A549 (cell line): ENCODE measurements around the gene KRT36. TPM values are rescaled to one million over a fixed set of nuclear protein-coding genes. Genes with fewer than 3 reads are reported as not detected.

Experiments
- ATAC-seq, 2 experiments: fragments of 200-7000 bp in 1 of 2; fragments of >200 bp in 1 of 2; cut with Nextera tagmentation in 1 of 2; cut with Tn5 transposase in 1 of 2; 3 replicates each; pipeline versions ENCODE4 v1.8.0 to v1.9.1; 2018 to 2020; ENCODE audit warnings: mild to moderate bottlenecking in 1 of 2, moderate library complexity in 1 of 2
- CTCF ChIA-PET: fragments of 300-600 bp; sonication (Branson Sonifier 250); formaldehyde crosslinking; extraction: SDS; loops from one replicate; lab custom pipeline; 2021; ENCODE audit warnings: antibody characterized with exemption, inconsistent platforms; lab: Yijun Ruan, JAX
- POLR2A ChIA-PET: fragments of 350-600 bp; formaldehyde crosslinking; extraction: SDS; loops from one replicate; lab custom pipeline; 2021; ENCODE audit warnings: antibody characterized with exemption, inconsistent platforms; lab: Yijun Ruan, JAX
- DNase-seq, 2 experiments: peaks; one replicate each; pipeline versions ENCODE4 v3.0.0 to v3.0.0-alpha.2; 2011 to 2016; ENCODE audit warnings: low read depth in 1 of 2, low spot score in 1 of 2
- FAIRE-seq: peaks from 2 replicates; lab custom pipeline; 2011; peaks lifted over from hg19 to GRCh38; lab: Jason Lieb, UNC
- H3K27ac ChIP-seq, 2 experiments: fragments of >200 bp; sonication (Bioruptor Twin); formaldehyde crosslinking; 3 replicates each; pipeline ENCODE4 v1.5.1; 2016 to 2017
- H3K4me1 ChIP-seq: fragments of >200 bp; sonication (Bioruptor Twin); formaldehyde crosslinking; 3 replicates; pipeline ENCODE4 v1.6.1; 2016
- H3K4me2 ChIP-seq: fragments of >200 bp; sonication (Bioruptor Twin); formaldehyde crosslinking; 3 replicates; pipeline ENCODE4 v1.6.1; 2016
- H3K4me3 ChIP-seq: fragments of >200 bp; sonication (Bioruptor Twin); formaldehyde crosslinking; 3 replicates; pipeline ENCODE4 v1.5.1; 2016
- H3K9me3 ChIP-seq: fragments of >200 bp; sonication (Bioruptor Twin); formaldehyde crosslinking; 3 replicates; pipeline ENCODE4 v1.6.1; 2016
- BHLHE40 ChIP-seq: IDR thresholded peaks from 2 replicates; pipeline ENCODE4 v1.6.1; 2012; ENCODE audit warnings: low read depth, low read length, inconsistent platforms
- CBX8 ChIP-seq: fragments of 200-600 bp; sonication (generic); IDR thresholded peaks from 2 replicates; pipeline ENCODE4 v1.6.1; 2016
- CEBPB ChIP-seq, 2 experiments: fragments of >200 bp in 1 of 2; sonication (Bioruptor Twin) in 1 of 2; formaldehyde crosslinking in 1 of 2; IDR thresholded peaks; 2 replicates each; pipeline ENCODE4 v1.6.1; 2012 to 2016
- EHF ChIP-seq: fragments of 250-450 bp; sonication (Bioruptor Pico); IDR thresholded peaks from 2 replicates; pipeline ENCODE4 v1.5.0; 2020; ENCODE audit warnings: mild to moderate bottlenecking
- EHMT2 ChIP-seq: fragments of 200-600 bp; sonication (generic); IDR thresholded peaks from 2 replicates; pipeline ENCODE4 v1.6.1; 2016; ENCODE audit warnings: antibody characterized with exemption, low read depth, mild to moderate bottlenecking, moderate library complexity
- EP300 ChIP-seq, 2 experiments: fragments of >200 bp; sonication (Bioruptor Twin); formaldehyde crosslinking; IDR thresholded peaks; 2 replicates in 1 of 2; 3 replicates in 1 of 2; pipeline ENCODE4 v1.6.1; 2016 to 2017
- FOSB ChIP-seq: fragments of 250-450 bp; sonication (Bioruptor Pico); IDR thresholded peaks from 2 replicates; pipeline ENCODE4 v1.5.0; 2020; ENCODE audit warnings: mild to moderate bottlenecking, moderate library complexity
- FOSL2 ChIP-seq, 2 experiments: fragments of 450-650 bp in 1 of 2; fragments of >200 bp in 1 of 2; sonication (Bioruptor Twin) in 1 of 2; formaldehyde crosslinking; IDR thresholded peaks; 2 replicates each; pipeline versions ENCODE4 v1.5.0 to v1.6.1; 2016 to 2020; ENCODE audit warnings: mild to moderate bottlenecking in 1 of 2, moderate library complexity in 1 of 2
- HMGXB4 ChIP-seq: fragments of 250-450 bp; sonication (Bioruptor Pico); IDR thresholded peaks from 2 replicates; pipeline ENCODE4 v1.5.0; 2021; ENCODE audit warnings: mild to moderate bottlenecking, moderate library complexity, borderline replicate concordance
- HOXB13 ChIP-seq: fragments of 250-450 bp; sonication (Bioruptor Pico); IDR thresholded peaks from 2 replicates; pipeline ENCODE4 v1.5.0; 2020; ENCODE audit warnings: low read depth, mild to moderate bottlenecking, moderate library complexity
- JUNB ChIP-seq: fragments of >200 bp; sonication (Bioruptor Twin); formaldehyde crosslinking; IDR thresholded peaks from 2 replicates; pipeline ENCODE4 v1.6.1; 2016
- KDM1A ChIP-seq: fragments of 200-600 bp; sonication (generic); IDR thresholded peaks from 2 replicates; pipeline ENCODE4 v1.6.1; 2016; ENCODE audit warnings: low read depth, mild to moderate bottlenecking
- NPAS2 ChIP-seq: fragments of 250-450 bp; sonication (Bioruptor Pico); IDR thresholded peaks from 2 replicates; pipeline ENCODE4 v1.8.0; 2022; ENCODE audit warnings: mild to moderate bottlenecking, moderate library complexity, borderline replicate concordance
- RNF2 ChIP-seq: fragments of 200-600 bp; sonication (generic); IDR thresholded peaks from 2 replicates; pipeline ENCODE4 v1.6.1; 2016; ENCODE audit warnings: low read depth, mild to moderate bottlenecking, antibody characterized with exemption, moderate library complexity, borderline replicate concordance
- SREBF2 ChIP-seq: fragments of 450-650 bp; IDR thresholded peaks from 2 replicates; pipeline ENCODE4 v1.6.1; 2014; ENCODE audit warnings: mild to moderate bottlenecking, moderate library complexity
- TP53 ChIP-seq: fragments of 250-450 bp; sonication (Bioruptor Pico); IDR thresholded peaks from 2 replicates; pipeline ENCODE4 v1.5.0; 2021; ENCODE audit warnings: mild to moderate bottlenecking, moderate library complexity
- ZC3H11A ChIP-seq: fragments of 450-650 bp; IDR thresholded peaks from 2 replicates; pipeline ENCODE4 v1.6.1; 2014; ENCODE audit warnings: antibody characterized with exemption, mild to moderate bottlenecking
- WGBS: methylation state at CpG from one replicate; pipeline ENCODE4 v1.1.6; 2017; ENCODE audit errors: missing lambda C conversion rate; 5-methylcytosine and 5-hydroxymethylcytosine counted together
- polyA plus RNA-seq, 4 experiments: library from polyadenylated mRNA; depleted of rRNA in 3 of 4; stranded (reverse); fragments of >200 nt; fragmentation: RNase III in 1 of 4; extraction: RNeasy Plus Mini Kit Qiagen cat#74134 plus additional on column Dnase treatment in 1 of 4; gene quantifications; 2 replicates in 3 of 4; 3 replicates in 1 of 4; pipeline ENCODE4 v1.2.3, GENCODE V29; 2011 to 2017

Gene KRT36
- polyA plus RNA-seq, 2 of the 4 experiments (the other 2 are of a cell fraction) = not detected

- WGBS = 46% methylated on average over 1 of the region's 1 CpG
- DNase-seq = no peak
- no peak overlapping the region for H3K4me2 ChIP-seq
- TF ChIP-seq EHMT2 = no peak
- TF ChIP-seq CBX8 = no peak
- no peak for TF ChIP-seq HOXB13
- no peak for TF ChIP-seq BHLHE40
- TF ChIP-seq KDM1A = no peak
- TF ChIP-seq JUNB = no peak
- TF ChIP-seq SREBF2 = no peak
- TF ChIP-seq, all 56 proteins: peak for 0
- ATAC-seq = no peak
- H3K4me3 ChIP-seq = no peak overlapping the region
- POLR2A ChIA-PET = no interaction called here
- no peaks in the 10 kb centered on the region for H3K4me1 ChIP-seq
- CTCF ChIA-PET = interaction anchor here (0.8 to 3.3 kb wide), 4 partner anchors 12 to 105 kb away, joined by 3 to 13 read pairs (median 4); no protein-coding TSS in a partner anchor
- FAIRE-seq = no peak
- no peak overlapping the region for H3K27ac ChIP-seq
- H3K9me3 ChIP-seq = no peaks in the 10 kb centered on the region
Observed at GRCh38 chr17:41444186-41444585, 45.5 kb downstream of the KRT36 start.

DNA sequence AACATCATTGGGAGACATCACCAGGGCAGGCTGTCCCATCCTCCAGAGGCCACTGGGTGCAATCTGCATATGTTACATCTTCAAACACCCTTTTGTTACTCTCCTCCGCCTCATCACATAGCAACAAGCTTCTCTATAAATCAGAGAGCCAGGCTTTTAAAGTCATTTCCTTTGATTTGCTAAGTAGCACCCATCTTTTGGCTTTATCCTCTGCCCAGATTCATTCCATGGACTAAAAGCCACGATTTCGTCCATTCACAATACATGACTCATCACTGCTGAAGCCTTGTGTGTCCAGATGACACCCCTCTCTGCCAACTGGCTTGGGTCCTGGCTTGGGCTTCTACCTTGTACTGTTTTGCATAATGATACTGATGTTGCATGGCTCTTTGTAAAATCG, 47.0 kb downstream of the KRT36 start:
- H3K4me3 ChIP-seq = no peak overlapping the region
- POLR2A ChIA-PET = no interaction called here
- no peak overlapping the region for H3K27ac ChIP-seq
- no peak overlapping the region for H3K4me2 ChIP-seq
- 39% methylated on average over 4 of the region's 4 CpGs for WGBS
- TF ChIP-seq FOSL2 (IDR thresholded peaks at IDR 0.05) = no peak
- peak; percentile 28; the same call in 1 of the 2 replicates for TF ChIP-seq FOSL2 (CRISPR knock-in tag; IDR thresholded peaks at IDR 0.05)
- TF ChIP-seq NPAS2 (CRISPR knock-in tag) = no peak
- TF ChIP-seq, all 56 proteins: peak for 1
- no peaks in the 10 kb centered on the region for H3K4me1 ChIP-seq
- DNase-seq (no peak), FAIRE-seq (no peak), ATAC-seq (no peak)
- H3K9me3 ChIP-seq = no peaks in the 10 kb centered on the region
- CTCF ChIA-PET = interaction anchor here (0.6 to 3.3 kb wide), 6 partner anchors 13 to 121 kb away, joined by 3 to 13 read pairs (median 4); partner anchors contain the start of gene KRT32

GRCh38 chr17:41440531-41441033, 49.1 kb downstream of the KRT36 start, which contains the start of gene KRT38:
TSS of gene KRT38 (minus strand) at chr17:41440983. CDS start at chr17:41440921, 62 bp downstream.
- WGBS = 57% methylated on average over 10 of the region's 10 CpGs
- POLR2A ChIA-PET = no interaction called here
- CTCF ChIA-PET = interaction anchor here (1.7 to 2.1 kb wide), 2 partner anchors 23 to 108 kb away, joined by 5 to 8 read pairs; no protein-coding TSS in a partner anchor
- no peak for FAIRE-seq
- no peak within 1 kb of the TSS for H3K4me3 ChIP-seq
- no peak for TF ChIP-seq TP53 (CRISPR knock-in tag)
- TF ChIP-seq FOSB (CRISPR knock-in tag) = no peak
- TF ChIP-seq EHF (CRISPR knock-in tag) = no peak
- no peak for TF ChIP-seq FOSL2 (IDR thresholded peaks at IDR 0.05)
- no peak for TF ChIP-seq FOSL2 (CRISPR knock-in tag; IDR thresholded peaks at IDR 0.05)
- no peak for TF ChIP-seq EP300 (IDR thresholded peaks at IDR 0.05)
- no peak for TF ChIP-seq BHLHE40
- no peak for TF ChIP-seq NPAS2 (CRISPR knock-in tag)
- no peak for TF ChIP-seq ZC3H11A
- no peak for TF ChIP-seq RNF2
- no peak within 1 kb of the TSS for H3K4me2 ChIP-seq
- ATAC-seq = no peak
- DNase-seq = no peak
- no peak within 1 kb of the TSS for H3K27ac ChIP-seq
- no peaks in the 10 kb centered on the region for H3K9me3 ChIP-seq
- no peaks in the 10 kb centered on the region for H3K4me1 ChIP-seq

DNA sequence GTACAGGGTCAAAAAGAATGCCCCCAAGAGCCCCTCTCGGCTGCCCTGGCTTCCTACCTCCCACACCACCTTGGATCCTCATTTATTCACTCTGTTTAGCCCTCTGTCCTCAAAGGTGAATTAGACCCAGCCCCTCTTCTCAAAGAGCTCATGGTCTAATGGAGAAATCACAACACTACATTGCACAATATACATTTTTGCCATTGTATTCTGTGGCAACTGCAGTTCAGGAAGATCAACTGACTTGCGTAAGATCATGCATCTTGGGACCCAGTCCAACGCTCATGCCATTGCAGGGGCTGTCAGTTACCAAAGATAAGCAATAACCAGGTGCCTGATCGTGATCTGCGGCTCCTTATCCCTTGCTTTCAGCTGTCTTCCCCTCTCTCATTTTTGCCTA, 50.3 kb downstream of the KRT36 start:
- WGBS = 46% methylated on average over 5 of the region's 5 CpGs
- Histone ChIP-seq H3K4me1 (no peaks in the 10 kb centered on the region), H3K27ac (no peak overlapping the region), H3K4me3 (no peak overlapping the region), H3K4me2 (no peak overlapping the region), H3K9me3 (no peaks in the 10 kb centered on the region)
- TF ChIP-seq HMGXB4 (CRISPR knock-in tag) (no peak), CEBPB (IDR thresholded peaks at IDR 0.05) (peak in 1 of 2 experiments; percentile 16; a peak in 1 of 4 replicates)
- POLR2A ChIA-PET = no interaction called here
- DNase-seq = no peak
- CTCF ChIA-PET = interaction anchor here (0.6 to 2.1 kb wide), 5 partner anchors 16 to 109 kb away, joined by 4 to 8 read pairs (median 5); no protein-coding TSS in a partner anchor
- ATAC-seq = no peak
- no peak for FAIRE-seq
